GM19467 (cell line): ENCODE data around the gene CA11.
"Not testable (repeated sequence)": the region's sequence is repeated elsewhere in the genome, so short reads cannot be mapped to it uniquely, and the experiment has no call there.

ENCODE experiments used
- ATAC-seq: cut with Tn5 transposase; IDR thresholded peaks from one replicate; pipeline ENCODE4 v1.9.1; 2021; ENCODE audit warnings: mild to moderate bottlenecking, moderate library complexity; ENCODE audit not compliant: unreplicated experiment

Gene CA11

GRCh38 chr19:48644839-48645619, 958 bp downstream of the CA11 start:
- no peak for ATAC-seq

- ATAC-seq: no peak
Measured at GRCh38 chr19:48644355-48644754, 1.6 kb downstream of the CA11 start.

DNA sequence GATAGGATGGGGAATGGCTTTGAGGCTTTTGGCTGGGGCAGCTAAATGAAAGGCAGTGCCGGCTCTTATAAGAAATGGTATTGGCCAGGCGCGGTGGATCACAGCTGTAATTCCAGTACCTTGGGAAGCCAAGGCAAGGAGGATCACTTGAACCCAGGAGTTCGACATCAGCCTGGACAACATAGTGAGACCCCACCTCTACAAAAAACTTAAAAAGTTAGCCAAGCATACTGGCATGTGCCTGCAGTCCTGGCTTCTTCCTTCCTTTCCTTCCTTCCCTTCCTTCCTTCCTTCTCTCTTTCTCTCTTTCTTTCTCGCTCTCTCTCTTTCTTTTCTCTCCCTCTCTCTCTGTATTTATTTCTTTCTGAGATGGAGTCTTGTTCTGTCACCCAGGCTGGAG, 3.1 kb downstream of the CA11 start:
- no peak for ATAC-seq

DNA sequence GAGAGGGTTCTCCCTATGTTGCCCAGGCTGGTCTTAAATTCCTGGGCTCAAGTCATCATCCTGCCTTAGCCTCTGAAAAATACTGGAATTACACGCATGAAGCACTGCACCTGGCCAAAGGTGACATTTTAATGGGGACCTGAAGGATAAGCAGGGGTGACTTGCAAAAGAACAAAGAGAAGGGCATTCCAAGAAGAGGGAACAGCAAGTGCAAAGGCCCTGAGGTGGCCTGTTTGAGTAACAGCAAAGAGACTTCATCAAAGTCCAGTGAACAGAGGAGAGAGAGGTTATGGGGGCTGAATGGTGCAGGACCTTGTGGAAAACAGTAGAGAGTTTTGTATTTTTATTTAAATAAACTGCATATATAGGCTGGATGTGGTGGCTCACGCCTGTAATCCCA, 4.1 kb downstream of the CA11 start:
- ATAC-seq: no peak

GRCh38 chr19:48639483-48640375, 6.3 kb downstream of the CA11 start:
- no peak for ATAC-seq

- no peak for ATAC-seq
Measured at GRCh38 chr19:48638831-48639381, 7.1 kb downstream of the CA11 start.

DNA sequence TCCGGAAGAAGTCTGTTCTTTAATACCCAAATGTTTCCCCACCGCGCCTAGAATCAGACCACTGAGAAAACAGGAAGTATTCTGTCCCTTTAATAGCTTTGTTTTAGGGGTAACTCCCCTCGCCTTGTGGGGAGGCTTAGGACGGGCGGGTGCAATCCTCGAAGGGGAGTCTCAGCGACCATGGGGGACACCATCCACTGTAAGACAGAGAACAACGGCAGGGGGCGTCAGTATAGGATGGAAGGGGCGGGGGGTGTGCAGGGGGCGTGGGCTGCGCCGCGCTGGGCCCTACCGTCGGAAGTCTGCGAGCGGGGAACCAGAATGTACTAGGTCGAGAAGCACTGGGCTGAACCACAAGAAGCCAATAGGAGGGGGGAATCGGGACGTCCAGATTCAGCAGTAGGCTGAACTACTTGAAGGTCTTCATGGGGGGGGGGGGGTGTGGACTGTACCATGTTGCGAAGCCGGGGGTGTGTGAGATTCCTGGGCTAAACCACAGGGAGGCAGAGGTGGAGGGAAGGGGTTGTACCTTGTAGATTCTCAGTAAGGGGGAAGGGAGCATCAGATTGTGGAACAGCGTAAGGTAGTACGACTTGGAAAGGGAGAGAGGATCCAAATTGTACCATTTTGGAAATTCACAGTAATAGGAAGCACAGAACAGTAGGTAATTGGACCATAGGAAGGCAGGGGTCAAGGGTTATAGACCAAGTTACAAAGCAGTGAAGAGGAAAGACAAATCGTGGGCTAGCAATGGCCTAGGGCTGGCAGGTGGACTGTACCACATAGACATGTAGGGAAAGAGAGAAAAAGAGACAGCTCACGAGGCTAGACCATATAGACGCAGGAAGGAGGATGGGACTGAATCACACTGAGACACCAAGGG, 7.8 kb downstream of the CA11 start:
- ATAC-seq: peak; percentile 19

GRCh38 chr19:48637449-48637947, 8.5 kb downstream of the CA11 start:
- ATAC-seq: peak; percentile 73

GRCh38 chr19:48636859-48637448, 9.0 kb downstream of the CA11 start, which contains the start of gene DBP:
TSS of gene DBP (minus strand) at chr19:48637379. CDS start at chr19:48636994, 385 bp downstream.
- no peak for ATAC-seq

DNA sequence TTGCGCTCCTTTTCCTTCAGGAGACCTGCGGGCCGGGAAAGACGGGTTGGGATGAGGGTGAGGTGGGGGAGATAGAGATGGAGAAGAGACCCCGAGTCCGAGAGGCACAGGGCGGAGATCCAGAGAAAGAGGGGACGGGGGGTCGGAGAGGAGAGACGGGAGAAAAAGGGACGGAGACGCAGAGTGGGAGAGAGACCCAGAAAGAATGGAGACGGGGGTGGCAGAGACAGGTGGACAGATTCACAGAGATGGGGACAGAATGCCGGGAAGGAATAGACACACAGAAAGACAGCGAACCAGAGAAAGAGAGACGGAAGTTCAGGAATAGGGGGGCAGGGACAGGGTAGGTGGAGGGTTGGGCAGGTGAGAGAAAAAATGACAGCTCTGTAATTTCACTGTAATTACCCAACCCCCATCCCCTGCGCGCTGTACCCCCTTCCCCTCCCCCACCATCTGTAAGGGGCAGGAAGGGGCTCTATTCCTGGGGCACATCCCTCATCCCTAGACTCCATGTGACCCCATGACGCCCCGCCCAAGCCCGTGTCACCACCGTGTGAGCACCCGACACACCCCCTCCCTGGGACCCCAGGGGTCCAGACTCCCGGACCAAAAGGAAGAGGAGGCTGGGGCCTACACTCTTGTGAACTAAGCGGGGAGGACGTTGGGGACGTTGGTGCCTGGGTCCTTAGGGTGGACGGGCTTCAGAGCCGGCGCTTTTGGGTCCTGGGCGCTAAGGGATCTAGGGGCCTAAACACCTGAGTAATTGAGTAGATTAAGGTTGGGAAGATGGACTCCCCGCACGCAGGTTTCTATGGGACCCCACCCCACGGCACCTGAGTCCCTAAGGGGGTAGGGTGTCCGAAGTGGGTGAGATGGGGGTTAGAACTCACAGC, 9.8 kb downstream of the CA11 start:
- no peak for ATAC-seq

- no peak for ATAC-seq
Measured at GRCh38 chr19:48635263-48635965, 10.6 kb downstream of the CA11 start.

GRCh38 chr19:48634424-48635262, 11.3 kb downstream of the CA11 start:
- no peak for ATAC-seq

- ATAC-seq: no peak
Measured at GRCh38 chr19:48634036-48634342, 12.0 kb downstream of the CA11 start.

- no peak for ATAC-seq
Measured at GRCh38 chr19:48633148-48634035, 12.6 kb downstream of the CA11 start.

DNA sequence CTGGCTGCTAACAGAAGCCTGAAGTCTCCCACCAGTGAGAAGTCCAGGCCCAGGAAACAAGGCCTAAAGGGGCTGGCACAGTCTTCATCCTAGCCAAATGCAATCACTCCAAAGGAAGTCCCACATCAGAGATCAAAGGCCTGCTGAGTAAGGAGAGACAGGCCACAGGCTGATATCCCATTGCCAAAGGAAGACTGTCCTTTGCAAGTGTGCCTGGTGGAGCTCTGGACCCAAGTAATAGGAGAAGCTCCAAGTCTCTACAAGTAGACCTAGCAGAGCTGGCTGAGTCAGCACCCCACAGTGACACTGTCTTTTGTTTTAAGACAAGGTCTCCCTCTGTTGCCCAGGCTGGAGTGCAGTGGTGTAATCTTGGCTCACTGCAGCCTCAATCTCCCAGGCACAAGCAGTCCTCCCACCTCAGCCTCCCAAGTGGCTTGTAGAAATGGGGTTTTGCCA, 13.3 kb downstream of the CA11 start:
- no peak for ATAC-seq

- not testable (repeated sequence) for ATAC-seq
Measured at GRCh38 chr19:48632286-48632685, 13.7 kb downstream of the CA11 start.

GRCh38 chr19:48631225-48631624, 14.8 kb downstream of the CA11 start:
- no peak for ATAC-seq
